HG03039 (cell line): ENCODE results near the gene HOXB7.

Experiments used
- ATAC-seq: cut with Tn5 transposase; IDR thresholded peaks from one replicate; pipeline ENCODE4 v1.9.1; 2021; ENCODE audit warnings: mild to moderate bottlenecking, moderate library complexity; ENCODE audit not compliant: unreplicated experiment

Gene HOXB7

DNA sequence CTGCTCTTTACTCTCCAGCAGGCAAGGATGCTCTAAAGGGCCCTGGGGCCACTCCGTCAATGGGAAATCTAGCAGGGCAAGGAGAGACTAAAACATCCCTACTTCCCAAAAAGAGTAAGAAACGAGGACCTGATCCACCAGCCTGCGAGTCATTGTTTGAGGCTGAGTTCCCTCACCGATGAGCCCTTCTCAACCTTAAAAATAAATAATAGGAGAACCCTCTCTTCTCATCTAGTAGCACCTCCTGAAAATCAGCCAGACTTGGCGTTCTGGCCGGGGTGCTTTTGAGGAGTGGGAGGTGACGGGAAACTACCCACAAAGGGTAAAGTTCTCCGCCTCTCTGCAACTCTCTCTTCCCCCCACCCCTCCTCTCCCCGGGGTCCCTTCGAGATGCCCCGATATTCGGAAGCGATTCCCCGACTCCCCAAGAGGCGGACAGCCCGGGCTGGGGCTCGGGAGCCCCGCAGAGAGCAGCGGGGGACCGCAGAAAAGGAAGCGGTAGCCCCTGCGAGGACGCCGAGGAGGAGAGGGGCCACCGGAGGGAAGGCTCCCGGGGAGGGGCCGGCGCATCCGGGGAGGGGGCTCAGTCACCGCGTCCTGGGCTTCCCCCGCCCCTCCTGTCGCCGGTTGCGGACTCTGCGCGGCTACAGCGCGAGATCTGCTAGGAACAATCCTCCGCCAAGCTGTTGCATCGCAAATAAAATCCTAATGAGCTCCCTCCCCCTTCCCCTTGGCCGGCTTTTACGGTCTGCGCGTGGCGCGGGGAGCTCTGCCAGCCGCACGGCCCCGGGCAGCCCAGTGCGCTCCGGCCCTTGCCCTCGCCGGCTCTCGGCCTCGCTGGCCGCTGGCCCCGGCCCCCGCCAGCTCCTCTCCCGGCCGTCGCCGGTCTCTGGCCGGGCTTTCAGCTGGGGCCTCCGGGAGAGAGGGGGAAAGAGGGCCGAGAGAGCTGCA, 14.0 kb upstream of the HOXB7 start:
- ATAC-seq, result no peak

DNA sequence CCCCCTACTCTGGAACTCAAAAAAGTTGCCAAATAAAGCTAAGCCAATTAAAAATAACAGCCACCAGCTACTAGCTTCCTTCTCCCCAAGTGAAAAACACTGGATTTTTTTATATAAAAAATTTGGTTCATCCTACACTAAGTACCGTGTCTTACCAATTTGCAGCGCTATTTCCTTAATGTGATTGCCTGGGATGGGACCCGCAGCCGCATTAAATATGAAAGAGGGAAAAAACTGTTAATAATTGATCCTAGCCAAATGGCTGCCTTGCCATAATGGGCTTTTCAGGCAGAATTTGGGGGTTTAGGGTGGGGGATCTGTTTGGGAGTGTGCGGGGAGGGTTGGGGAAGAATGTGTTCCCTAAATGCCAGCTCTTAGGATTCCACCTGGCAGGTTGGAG, 13.3 kb upstream of the HOXB7 start:
- ATAC-seq, result no peak

DNA sequence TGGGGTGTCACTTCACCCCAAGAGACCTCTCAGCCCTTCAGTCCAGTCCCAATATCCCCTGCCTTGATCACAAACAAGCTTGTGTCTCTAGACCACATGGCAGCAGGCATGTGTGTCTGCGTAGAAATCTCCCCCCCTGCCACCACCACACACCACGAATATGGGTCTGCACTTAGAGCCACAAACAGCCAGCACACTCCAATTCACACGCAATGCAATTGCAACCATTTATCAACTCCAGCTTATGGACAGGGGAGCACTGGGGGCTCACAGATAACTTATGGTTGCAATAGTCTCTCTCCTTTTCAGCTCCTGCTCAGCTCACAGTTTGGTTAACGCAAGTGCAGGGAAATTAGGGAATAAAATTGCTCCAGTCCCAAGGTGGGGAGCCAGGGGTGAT, 12.8 kb upstream of the HOXB7 start:
- ATAC-seq, result no peak

DNA sequence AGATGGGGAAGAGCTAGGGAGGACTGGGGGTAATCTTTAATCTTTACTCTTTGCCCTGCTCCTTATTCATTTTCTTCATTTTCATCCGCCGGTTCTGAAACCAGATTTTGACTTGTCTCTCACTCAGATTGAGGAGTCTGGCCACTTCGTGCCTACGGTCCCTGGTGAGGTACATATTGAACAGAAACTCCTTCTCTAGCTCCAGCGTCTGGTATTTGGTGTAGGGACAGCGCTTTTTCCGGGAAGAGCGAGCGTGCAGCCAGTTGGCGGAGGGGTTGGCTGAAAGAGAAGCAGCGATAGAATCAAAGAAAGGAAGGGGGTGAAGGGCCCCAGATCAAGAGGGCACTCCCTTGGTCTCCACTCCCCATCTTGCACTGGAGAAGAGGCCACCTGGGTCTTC, 12.0 kb upstream of the HOXB7 start:
- no peak for ATAC-seq

DNA sequence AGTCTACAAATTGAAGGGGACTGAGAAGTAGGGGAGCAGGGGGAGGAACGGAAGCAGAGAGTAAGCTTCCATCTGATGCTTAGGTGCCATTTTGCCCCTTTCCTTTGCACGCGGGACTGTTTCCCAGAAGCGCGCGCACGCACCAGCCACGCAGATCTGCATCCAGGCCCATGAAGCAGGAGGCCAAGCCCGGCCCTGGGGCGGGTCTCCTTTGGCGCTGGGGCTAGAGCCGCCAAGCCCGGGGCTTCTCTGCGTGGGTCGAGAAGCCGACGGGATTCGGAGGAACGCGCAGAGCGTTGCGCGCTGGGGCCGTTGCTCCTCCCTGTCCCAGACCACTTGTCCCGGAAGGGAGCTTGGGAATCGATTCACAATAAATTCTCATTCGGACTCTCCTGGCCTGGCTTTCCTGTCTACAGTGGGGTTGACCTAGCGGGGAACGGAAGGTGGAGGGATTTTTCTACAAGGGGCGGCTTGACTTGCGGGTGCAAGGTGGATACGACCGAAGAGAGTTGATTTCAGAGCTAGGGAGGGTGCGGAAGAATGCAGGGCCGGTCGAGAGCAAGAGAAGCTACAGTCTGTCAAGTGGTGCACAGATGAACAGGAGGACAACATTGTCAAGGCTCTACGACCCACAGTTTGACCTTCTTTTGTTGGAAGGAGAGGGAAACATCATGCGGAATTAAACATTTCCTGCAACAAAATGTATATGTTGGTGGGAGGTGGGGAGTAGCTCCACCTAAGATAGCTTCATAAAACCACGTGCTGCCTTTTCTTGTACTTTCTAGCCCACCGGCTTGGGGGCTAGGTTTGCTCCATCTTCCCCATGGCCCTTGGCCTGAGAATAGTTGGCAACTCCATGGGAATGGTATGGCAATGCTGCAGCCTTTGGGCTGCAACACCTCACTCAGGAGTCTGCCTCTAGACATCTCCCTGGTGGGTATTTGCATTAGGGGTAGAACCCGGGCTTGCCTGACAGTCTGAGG, 10.9 kb upstream of the HOXB7 start:
- no peak for ATAC-seq

DNA sequence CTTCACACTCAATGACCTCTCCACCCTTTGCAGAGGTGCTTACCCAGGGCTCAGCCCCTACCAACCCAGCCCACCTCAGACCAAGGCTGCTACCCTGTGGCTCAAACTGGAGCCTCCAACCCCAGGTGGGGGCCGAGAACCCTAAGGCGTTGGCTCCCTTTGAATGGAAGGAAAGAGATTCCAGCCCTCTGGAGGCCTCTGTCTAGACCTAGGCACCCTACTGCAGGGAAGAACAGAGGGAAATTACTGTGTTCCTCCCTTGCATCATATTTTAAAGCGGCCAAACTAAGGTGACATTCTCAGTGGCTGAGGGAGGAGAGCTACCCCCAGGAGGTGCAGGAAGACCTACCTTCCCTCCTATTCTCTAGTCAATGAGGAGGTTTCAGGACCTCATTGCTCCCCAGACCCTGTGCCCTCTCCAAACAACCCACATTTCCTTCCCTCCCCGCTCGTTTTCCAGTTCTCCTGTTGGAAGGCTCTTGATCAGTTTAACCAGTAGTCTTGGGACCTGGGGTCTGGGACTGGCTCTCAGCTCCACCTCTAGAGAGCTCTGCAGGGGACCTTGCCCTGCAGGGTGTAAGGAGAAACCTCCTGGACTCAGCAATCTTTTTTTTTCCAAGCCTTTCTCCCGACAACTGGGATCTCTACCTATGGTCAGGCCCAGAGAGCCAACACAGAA, 9.8 kb upstream of the HOXB7 start:
- no peak for ATAC-seq

DNA sequence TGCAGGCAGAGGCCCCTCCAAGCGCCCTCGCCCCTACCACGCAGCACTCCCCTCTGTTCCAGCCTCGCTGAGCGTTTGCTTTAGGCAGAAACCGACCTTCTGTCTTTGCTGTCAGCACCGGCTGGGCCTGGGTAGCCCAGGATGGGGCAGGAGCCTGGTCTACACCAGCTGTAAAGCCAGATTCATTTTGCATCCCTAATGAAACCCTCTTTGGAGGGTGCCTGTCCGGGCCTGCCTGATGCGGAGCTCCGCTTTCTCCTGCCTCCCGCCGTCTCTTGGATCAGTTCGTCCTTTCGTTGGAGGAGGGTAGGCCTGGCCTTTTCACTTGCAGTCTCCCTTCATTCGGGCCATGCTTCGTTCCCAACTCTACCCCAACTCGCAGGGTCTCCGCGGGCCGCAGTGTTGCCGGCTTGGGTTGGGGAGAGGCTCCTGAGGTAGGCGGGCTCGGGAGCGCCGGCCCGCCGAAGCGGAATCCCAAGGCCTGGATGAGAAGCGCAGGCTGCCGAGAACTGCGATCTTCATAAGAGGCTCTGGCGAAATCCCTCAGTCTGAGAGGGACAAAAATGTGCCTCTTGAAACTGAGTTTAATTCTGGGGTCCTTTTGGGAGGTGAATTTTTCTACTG, 9.1 kb upstream of the HOXB7 start:
- ATAC-seq, result no peak

DNA sequence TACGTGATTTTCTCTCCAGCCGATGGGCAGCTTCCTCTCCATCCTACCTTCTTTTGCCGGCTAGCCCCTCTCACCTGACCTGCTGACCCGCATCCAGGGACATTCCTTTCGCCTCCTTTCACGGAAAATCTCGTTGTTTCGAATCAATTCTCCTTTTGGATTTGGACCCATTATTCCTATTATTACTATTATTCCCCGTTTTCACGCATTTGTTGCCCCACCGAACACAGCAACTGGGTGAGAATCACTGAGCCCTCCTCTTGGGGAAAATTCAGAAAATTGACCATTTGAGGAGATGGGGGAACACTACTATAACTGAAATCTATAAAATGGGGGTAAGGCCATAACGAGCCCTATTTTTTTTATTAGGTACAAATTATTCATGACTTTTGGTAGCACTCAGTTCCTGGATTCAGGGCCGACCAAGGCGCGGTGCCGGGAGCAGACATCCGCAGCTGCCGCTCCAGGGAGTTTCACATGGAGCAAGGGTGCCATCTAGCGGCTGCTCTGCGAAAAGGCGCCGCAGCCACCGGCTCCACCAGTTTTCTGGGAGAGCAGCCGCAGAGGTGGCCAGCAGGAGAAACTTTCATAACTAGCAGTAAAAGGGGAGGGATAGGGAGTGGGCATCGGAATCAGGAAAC, 7.6 kb upstream of the HOXB7 start:
- no peak for ATAC-seq

DNA sequence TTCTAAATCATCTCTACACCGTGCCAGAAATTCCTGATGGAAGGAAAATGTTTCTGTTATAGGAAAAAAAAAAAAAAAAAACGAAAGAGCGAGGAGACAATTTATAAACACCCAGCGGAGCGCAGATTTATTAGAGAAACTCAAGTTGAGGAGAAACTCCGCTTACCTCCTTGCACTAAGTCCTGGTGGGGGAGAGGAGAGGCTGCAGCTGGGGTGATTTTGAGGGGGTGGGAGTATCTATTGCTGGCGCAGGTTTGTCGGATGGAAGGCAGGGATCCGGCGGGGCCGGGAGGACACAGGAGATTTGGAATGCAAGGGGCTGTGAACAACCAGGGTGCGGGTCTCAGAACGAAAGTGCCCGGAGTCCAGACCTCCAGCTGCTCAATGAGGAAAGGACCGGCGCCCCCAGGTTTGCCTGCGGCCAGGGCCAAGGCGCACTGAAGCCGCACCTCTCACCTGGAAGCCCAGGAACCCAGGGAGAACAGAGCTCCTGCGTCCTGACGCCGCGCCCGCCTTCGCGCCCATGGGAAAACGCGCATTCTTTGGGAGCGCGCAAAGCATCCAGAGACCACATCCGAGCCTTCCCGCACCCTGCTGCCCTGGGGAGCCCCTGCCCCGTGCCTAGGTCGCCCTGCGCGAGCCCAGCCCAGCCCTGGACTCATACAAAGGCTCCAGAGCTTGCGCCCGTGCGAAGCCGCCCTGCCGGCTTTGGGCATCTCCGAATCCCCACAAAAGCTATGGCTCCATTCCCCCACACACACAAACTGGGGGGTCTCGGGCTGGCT, 6.8 kb upstream of the HOXB7 start:
- no peak for ATAC-seq

DNA sequence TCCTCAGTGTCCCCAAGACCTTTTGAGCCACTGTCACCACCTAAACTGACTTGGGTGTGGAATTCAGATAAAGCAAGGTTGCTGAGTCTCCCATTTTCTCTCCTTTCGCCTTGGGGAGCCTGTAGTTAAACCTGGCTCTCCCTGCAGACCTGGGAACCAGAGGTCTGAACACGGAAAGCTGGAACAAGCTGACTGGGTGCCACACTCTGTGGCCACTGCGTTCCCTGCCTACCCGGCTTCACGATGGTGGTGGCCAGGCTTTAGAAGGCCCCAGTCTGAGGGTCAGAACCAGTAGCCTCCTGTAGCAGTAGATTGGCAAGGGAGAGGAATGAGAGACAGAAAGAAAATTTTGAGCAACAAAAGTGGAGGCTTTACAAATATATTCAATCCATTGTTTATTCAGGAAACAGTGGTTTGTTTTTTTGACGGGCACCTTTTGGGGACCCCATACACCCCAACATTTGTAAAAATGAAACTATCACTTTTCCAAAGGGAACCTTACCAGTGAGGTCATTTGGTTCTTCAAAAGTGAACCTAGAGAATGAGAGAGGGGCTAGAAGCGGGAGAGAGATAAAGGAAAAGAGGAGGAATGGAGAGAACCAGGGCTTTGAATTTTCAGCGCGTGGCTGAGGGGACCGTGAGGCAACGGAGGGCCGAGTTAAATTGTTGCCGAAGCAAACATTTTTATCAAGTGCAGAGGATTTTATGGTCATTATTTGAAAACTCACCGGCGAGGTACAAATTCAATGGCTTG, 6.1 kb upstream of the HOXB7 start:
- ATAC-seq, result no peak

DNA sequence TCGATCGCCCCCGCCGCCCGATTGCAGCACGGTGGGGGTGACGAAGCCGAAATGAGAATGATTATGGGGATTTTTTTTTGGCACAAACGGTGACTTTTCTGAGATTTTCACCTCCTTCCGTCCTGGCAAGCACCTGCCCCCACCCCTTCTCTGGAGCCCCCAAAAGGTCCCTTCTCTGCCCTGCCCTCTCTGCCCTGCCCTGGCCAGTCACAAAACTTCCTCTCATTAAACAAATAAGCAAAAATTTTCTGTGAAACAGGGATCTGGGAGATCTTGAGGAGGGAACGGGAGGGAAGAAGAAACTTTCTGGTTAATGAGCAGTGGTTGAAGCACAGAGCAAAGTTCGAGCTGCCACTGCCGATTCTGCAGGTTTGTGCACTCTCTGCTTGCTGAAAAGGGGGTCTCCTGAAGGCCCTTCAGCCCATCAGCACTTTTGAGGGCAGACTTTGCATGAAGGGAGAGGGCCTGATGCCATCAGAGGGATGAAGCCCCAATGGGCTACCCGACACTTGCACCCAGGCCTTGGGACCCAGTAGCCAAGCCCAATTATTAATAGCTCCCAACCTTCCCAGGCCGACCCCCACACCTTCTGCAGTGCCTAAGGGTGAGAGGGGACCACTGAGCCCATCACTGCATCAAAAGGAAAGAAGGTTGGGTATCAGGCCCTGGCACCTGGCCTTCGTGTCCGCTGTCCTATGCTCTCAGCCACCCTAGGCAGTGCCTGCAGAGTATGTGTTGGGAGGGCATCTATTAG, 5.3 kb upstream of the HOXB7 start:
- no peak for ATAC-seq

DNA sequence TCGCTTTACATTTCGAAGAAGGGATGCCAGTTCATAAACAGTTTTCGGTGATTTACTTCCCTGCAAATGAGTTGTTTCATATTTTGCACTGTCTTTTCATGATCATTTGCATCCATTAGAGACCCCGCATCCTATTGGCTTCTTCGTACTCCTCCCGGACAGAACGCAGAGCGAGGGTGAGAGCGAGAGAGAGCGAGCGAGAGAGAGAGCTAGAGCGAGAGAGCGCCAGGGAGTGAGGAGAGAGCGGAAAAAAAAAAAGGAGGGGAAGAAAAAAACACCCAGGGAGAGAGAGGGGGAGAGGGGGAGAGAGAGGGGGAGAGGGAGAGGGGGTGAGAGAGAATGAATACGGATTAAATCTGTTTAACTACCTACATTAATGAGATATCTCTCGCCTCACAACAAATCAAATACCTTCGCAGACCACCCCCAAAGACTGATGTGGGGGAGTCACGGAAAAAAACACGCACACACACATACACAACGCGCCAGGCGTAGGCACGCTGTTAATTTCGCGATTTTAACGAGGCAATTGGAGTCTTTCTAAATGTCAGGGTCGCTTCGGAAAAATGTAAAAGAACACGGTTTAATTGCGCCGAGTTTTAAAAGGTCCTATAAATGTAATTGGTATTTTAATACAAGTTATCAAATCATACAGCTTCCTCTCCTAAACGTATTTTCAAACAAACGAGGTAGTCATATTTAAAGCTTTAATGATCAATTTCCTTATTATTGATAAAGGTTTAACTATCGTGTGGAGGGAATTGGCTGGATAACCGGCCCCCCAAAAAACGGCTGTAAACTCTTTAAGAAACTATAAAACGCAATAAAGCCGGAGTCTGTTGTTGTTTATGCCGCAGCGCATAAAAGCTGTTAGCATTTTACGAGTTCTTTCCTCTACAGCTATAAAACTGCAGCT, 4.5 kb upstream of the HOXB7 start, which contains the start of gene HOXB8:
Gene HOXB8, minus strand, starts transcription at position 246 of the 916 bp plus-strand sequence. CDS start 588 bp downstream, outside the sequence.
- ATAC-seq, result no peak

DNA sequence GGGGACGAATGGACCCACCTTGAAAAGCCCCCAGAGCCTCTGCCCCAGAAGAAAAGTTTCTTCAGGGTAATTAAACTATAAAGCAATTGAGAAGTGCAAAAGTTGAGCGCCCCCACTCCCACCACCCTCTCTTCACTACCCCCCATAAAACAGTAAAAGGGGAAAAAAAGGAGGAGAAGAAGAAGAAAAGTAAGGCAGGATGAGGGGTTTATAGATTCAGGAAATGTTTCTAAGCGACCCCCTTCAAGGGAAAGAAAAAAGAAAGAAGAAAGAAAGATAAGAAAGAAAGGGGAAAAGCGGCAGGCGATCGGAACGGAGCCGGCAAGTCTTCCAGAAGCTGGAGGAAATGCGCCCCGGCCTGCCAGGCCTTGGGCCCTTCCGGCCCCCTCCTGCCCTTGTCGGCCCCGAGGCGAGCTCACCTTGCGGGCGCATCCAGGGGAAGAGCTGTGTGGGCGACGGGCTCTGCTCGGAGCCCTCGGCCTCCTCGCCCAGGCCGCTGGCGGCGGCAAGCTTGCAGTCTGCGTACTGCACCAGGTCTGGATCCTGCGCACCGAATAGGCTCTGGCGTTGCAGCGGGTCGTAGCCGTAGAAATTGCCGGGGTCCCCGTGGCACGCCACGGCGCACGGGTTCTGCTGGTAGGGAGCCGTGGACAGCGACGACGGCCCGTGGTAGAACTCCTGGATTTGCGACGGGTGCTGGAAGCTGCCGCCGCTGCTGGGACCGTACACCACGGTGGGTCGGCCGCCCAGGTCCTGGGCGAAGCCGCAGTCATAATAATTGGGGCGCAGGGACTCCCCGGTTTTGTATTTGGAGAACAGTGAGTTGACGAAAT, 3.3 kb upstream of the HOXB7 start:
- no peak for ATAC-seq

DNA sequence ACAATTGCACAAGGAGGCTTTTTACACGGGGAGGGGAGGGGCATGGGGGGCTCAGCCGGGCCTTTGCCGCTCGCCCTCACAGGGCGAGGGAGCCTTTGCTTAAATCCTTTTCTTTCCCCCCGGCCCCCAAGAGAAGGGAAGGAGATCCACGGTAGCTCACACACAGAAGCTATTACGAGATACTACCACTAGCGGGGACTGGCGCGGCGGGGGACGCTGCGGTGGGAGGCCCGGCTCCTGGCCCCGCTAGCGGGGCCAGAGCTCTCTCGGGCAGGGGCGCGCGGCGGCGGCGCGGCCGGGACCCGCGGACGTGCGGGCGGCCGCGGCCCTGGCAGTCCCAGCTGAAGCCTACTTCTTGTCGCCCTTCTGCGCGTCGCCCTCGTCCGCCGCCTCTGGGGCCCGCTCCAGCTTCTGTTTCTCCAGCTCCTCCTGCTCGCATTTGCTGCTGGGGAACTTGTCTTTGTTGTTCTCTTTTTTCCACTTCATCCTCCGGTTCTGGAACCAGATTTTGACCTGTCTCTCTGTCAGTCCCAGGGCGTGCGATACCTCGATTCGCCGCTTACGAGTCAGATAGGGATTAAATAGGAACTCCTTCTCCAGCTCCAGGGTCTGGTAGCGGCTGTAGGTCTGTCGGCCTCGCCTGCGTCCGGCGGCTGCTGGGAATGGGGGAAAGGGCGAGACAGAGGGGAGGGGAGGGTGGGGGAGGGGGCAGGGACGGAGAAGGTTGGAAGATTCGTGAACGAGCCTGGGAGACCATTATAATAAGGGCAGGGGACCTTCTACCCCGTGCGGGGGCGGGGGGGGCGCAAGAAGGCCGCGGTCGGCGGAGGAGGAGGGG, 2.3 kb upstream of the HOXB7 start:
- ATAC-seq, result no peak

DNA sequence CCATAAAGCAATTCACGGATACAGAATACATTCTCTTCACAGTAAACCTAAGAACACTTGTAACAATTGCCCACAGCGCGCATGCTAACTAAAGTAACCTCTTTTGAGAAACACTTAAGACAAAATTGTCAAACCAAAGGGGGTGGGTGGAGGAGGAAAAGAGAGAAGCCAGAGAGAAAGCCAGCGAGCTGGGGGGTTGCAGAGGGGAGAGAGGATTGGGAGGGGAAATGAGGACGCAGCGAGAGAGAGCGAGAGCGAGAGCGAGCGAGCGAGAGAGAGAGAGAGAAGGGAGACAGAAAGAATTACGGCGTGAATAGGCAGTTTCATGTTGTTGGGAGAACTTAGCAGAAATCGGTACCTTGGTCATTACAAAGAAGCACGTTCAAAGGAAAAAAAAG, 1.6 kb upstream of the HOXB7 start:
- no peak for ATAC-seq
